ENCODE results near the gene TBC1D32.

DNA sequence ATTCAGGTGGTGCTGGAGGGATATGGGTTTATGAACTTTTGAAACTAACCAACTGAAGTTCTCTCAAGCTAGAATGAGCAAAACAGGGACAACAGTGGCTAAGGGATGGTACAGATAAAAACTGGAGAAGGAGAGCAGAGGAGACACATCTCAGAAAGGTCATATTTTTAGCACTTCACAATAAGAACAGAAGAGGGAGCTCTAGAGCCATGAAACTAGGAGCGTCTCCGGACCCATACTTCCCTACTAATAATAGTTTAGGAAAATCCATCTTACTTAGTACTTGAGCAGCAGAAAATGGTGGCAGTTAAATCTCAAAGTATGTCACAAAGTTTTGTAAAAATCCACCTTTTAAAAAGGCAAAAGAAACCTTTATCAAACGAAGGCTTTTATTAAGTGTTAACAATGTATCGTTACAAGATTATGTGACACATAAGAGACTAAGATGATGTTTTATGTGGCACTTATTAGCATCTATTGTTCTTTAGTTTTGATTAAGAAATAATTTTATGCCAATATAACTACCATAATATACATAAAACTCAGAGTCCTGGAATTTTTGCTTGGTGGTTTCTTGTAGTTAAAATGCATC, 278.6 kb downstream of the TBC1D32 start:
- no peak for TF ChIP-seq EZH2 (IDR thresholded peaks at IDR 0.05; ENCODE audit: low read depth)
- TF ChIP-seq, protein P1, sequence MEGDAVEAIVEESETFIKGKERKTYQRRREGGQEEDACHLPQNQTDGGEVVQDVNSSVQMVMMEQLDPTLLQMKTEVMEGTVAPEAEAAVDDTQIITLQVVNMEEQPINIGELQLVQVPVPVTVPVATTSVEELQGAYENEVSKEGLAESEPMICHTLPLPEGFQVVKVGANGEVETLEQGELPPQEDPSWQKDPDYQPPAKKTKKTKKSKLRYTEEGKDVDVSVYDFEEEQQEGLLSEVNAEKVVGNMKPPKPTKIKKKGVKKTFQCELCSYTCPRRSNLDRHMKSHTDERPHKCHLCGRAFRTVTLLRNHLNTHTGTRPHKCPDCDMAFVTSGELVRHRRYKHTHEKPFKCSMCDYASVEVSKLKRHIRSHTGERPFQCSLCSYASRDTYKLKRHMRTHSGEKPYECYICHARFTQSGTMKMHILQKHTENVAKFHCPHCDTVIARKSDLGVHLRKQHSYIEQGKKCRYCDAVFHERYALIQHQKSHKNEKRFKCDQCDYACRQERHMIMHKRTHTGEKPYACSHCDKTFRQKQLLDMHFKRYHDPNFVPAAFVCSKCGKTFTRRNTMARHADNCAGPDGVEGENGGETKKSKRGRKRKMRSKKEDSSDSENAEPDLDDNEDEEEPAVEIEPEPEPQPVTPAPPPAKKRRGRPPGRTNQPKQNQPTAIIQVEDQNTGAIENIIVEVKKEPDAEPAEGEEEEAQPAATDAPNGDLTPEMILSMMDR (conservative IDR thresholded peaks at IDR 0.05): peak; percentile 93
